H1 (cell line): ENCODE data around the gene HAPLN3. TPM values are rescaled to one million over a fixed set of nuclear protein-coding genes. Genes with fewer than 3 reads are reported as not detected.

ENCODE experiments used
- CTCF ChIA-PET: fragments of 300-600 bp; sonication (Branson Sonifier 250); formaldehyde crosslinking; loops from one replicate; lab custom pipeline; 2021; ENCODE audit not compliant: partially characterized antibody; lab: Charles Lee
- POLR2A ChIA-PET: fragments of 300-600 bp; sonication (Branson Sonifier 250); formaldehyde crosslinking; loops from one replicate; lab custom pipeline; 2021; ENCODE audit warnings: inconsistent platforms; ENCODE audit not compliant: partially characterized antibody; lab: Charles Lee
- DNase-seq, 2 experiments: peaks; one replicate each; pipeline versions ENCODE4 v3.0.0 to v3.0.0-alpha.2; 2010 to 2022; ENCODE audit warnings: low spot score in 2 of 2, low read depth in 1 of 2, mixed read lengths in 1 of 2
- FAIRE-seq: peaks from 2 replicates; lab custom pipeline; 2011; peaks lifted over from hg19 to GRCh38; lab: Jason Lieb, UNC
- H2AFZ ChIP-seq: 2 replicates; pipeline ENCODE4 v1.8.1; 2012; ENCODE audit warnings: low read length, inconsistent platforms
- H2AK5ac ChIP-seq: 2 replicates; pipeline ENCODE4 v1.6.1; 2013; ENCODE audit warnings: low read depth, low read length
- H2BK120ac ChIP-seq: replicated peaks from 2 replicates; pipeline ENCODE3; 2013; ENCODE audit warnings: low read depth, low read length, inconsistent platforms
- H2BK12ac ChIP-seq: 2 replicates; pipeline ENCODE4 v1.6.1; 2013; ENCODE audit warnings: low read depth, low read length
- H2BK15ac ChIP-seq: 2 replicates; pipeline ENCODE4 v1.6.1; 2013; ENCODE audit warnings: low read length
- H2BK20ac ChIP-seq: 2 replicates; pipeline ENCODE4 v1.6.1; 2013; ENCODE audit warnings: low read length
- H2BK5ac ChIP-seq: 2 replicates; pipeline ENCODE4 v1.6.1; 2013; ENCODE audit warnings: low read depth, low read length
- H3K14ac ChIP-seq: 2 replicates; pipeline ENCODE4 v1.6.1; 2013; ENCODE audit warnings: inconsistent platforms; ENCODE audit not compliant: insufficient read length
- H3K18ac ChIP-seq: 2 replicates; pipeline ENCODE4 v1.6.1; 2013; ENCODE audit warnings: low read length; ENCODE audit errors: extremely low read depth
- H3K23ac ChIP-seq: 2 replicates; pipeline ENCODE4 v1.6.1; 2013; ENCODE audit warnings: inconsistent platforms; ENCODE audit not compliant: insufficient read length
- H3K23me2 ChIP-seq: 2 replicates; pipeline ENCODE4 v1.6.1; 2013; ENCODE audit warnings: low read depth, low read length
- H3K27ac ChIP-seq: 2 replicates; pipeline ENCODE4 v1.6.1; 2011; ENCODE audit warnings: low read depth, low read length, inconsistent platforms
- H3K27me3 ChIP-seq, 4 experiments: replicated peaks in 1 of 4; 1 replicate in 1 of 4; 2 replicates in 3 of 4; pipeline versions ENCODE4 v1.6.1 to v1.8.1; 2011 to 2013; ENCODE audit warnings: low read length in 3 of 4, mild to moderate bottlenecking in 3 of 4, inconsistent platforms in 2 of 4, mixed read lengths in 2 of 4, moderate library complexity in 1 of 4; ENCODE audit not compliant: control insufficient read depth in 3 of 4, insufficient read depth in 3 of 4; ENCODE audit errors: extremely low read depth in 1 of 4
- H3K36me3 ChIP-seq, 4 experiments: 2 replicates each; pipeline versions ENCODE4 v1.6.1 to v1.8.1; 2011 to 2013; ENCODE audit warnings: mild to moderate bottlenecking in 4 of 4, low read length in 3 of 4, moderate library complexity in 2 of 4, control low read depth in 1 of 4, inconsistent platforms in 1 of 4; ENCODE audit not compliant: insufficient read depth in 4 of 4, control insufficient read depth in 2 of 4
- H3K4ac ChIP-seq: replicated peaks from 2 replicates; pipeline ENCODE3; 2013; ENCODE audit warnings: low read length, low read depth, mixed read lengths, inconsistent platforms; ENCODE audit not compliant: insufficient read length
- H3K4me1 ChIP-seq, 4 experiments: replicated peaks in 1 of 4; 1 replicate in 1 of 4; 2 replicates in 3 of 4; pipeline versions ENCODE4 v1.6.1 to v1.8.1; 2011 to 2013; ENCODE audit warnings: low read length in 3 of 4, inconsistent platforms in 2 of 4, mixed read lengths in 1 of 4; ENCODE audit not compliant: insufficient read depth in 4 of 4, control insufficient read depth in 3 of 4
- H3K4me2 ChIP-seq, 2 experiments: 2 replicates each; pipeline versions ENCODE4 v1.6.1 to v1.8.1; 2011 to 2013; ENCODE audit warnings: low read depth in 2 of 2, low read length in 2 of 2, control low read depth in 1 of 2, inconsistent platforms in 1 of 2, mild to moderate bottlenecking in 1 of 2; ENCODE audit not compliant: insufficient read depth in 1 of 2
- H3K4me3 ChIP-seq, 4 experiments: fragments of 200-600, 300-600 bp in 1 of 4; sonication (generic), shearing (Covaris generic), sonication (Bioruptor Twin) in 1 of 4; 2 replicates each; pipeline versions ENCODE4 v1.5.1 to v1.8.1; 2011 to 2016; ENCODE audit warnings: low read length in 4 of 4, low read depth in 3 of 4, control low read depth in 2 of 4, inconsistent platforms in 2 of 4, mild to moderate bottlenecking in 2 of 4, mixed read lengths in 1 of 4, moderate library complexity in 1 of 4; ENCODE audit not compliant: insufficient read depth in 2 of 4; ENCODE audit errors: extremely low read depth in 1 of 4
- H3K56ac ChIP-seq: replicated peaks from 2 replicates; pipeline ENCODE3; 2013; ENCODE audit warnings: low read depth, mild to moderate bottlenecking, mixed read lengths, low read length, inconsistent platforms; ENCODE audit not compliant: insufficient read length
- H3K79me1 ChIP-seq: 2 replicates; pipeline ENCODE4 v1.6.1; 2013; ENCODE audit warnings: low read depth, low read length, control low read depth
- H3K79me2 ChIP-seq, 2 experiments: 2 replicates each; pipeline versions ENCODE4 v1.6.1 to v1.8.1; 2012 to 2013; ENCODE audit warnings: low read length in 2 of 2, mild to moderate bottlenecking in 2 of 2, inconsistent platforms in 1 of 2; ENCODE audit not compliant: insufficient read depth in 2 of 2, control insufficient read depth in 1 of 2
- H3K9ac ChIP-seq, 4 experiments: replicated peaks in 1 of 4; 1 replicate in 1 of 4; 2 replicates in 3 of 4; pipeline versions ENCODE4 v1.6.1 to v1.8.1; 2011 to 2013; ENCODE audit warnings: low read depth in 3 of 4, low read length in 3 of 4, control low read depth in 2 of 4, mild to moderate bottlenecking in 2 of 4, moderate library complexity in 2 of 4, inconsistent platforms in 1 of 4; ENCODE audit errors: extremely low read depth in 1 of 4
- H3K9me3 ChIP-seq, 2 experiments: 2 replicates each; pipeline versions ENCODE4 v1.6.1 to v1.8.1; 2012 to 2013; ENCODE audit warnings: mild to moderate bottlenecking in 2 of 2, moderate library complexity in 2 of 2, control low read depth in 1 of 2, inconsistent platforms in 1 of 2, low read depth in 1 of 2, low read length in 1 of 2, mixed read lengths in 1 of 2; ENCODE audit not compliant: insufficient read depth in 2 of 2
- H4K20me1 ChIP-seq, 2 experiments: replicated peaks in 1 of 2; 2 replicates each; pipeline versions ENCODE3 to v1.8.1; 2011 to 2013; ENCODE audit warnings: inconsistent platforms in 2 of 2, low read length in 2 of 2, mild to moderate bottlenecking in 1 of 2; ENCODE audit not compliant: insufficient read depth in 2 of 2, control insufficient read depth in 1 of 2
- H4K5ac ChIP-seq: 2 replicates; pipeline ENCODE4 v1.6.1; 2013; ENCODE audit warnings: low read length, low read depth, mixed read lengths, inconsistent platforms; ENCODE audit not compliant: insufficient read length
- H4K8ac ChIP-seq: 2 replicates; pipeline ENCODE4 v1.8.0; 2013; ENCODE audit warnings: mild to moderate bottlenecking, moderate library complexity, low read length, inconsistent platforms; ENCODE audit not compliant: insufficient read depth; ENCODE audit errors: extremely low read depth
- H4K91ac ChIP-seq: replicated peaks from 2 replicates; pipeline ENCODE3; 2013; ENCODE audit warnings: low read length, mixed read lengths, inconsistent platforms; ENCODE audit not compliant: insufficient read length
- ASH2L ChIP-seq: fragments of 200-600, 300-600 bp; sonication (generic); IDR thresholded peaks from one replicate; pipeline ENCODE4 v1.7.1; 2017; ENCODE audit warnings: low read length
- CREB1 ChIP-seq: IDR thresholded peaks from 2 replicates; pipeline ENCODE4 v1.6.1; 2012; ENCODE audit warnings: inconsistent platforms
- E2F6 ChIP-seq: IDR thresholded peaks from 2 replicates; pipeline ENCODE4 v1.6.1; 2012; ENCODE audit warnings: inconsistent platforms
- HDAC2 ChIP-seq, 2 experiments: fragments of 300-600 bp in 1 of 2; sonication (generic) in 1 of 2; IDR thresholded peaks; 2 replicates each; pipeline ENCODE4 v1.6.1; 2011 to 2012; ENCODE audit warnings: low read depth in 2 of 2, low read length in 2 of 2, mild to moderate bottlenecking in 2 of 2, moderate library complexity in 2 of 2, borderline replicate concordance in 1 of 2, inconsistent platforms in 1 of 2
- JUND ChIP-seq: IDR thresholded peaks from 2 replicates; pipeline ENCODE4 v1.6.1; 2011; ENCODE audit warnings: mild to moderate bottlenecking, improper control_type of control experiment, low read length
- PHF8 ChIP-seq: fragments of 200-600 bp; sonication (generic); conservative IDR thresholded peaks from 2 replicates; pipeline ENCODE4 v1.7.1; 2012; ENCODE audit warnings: low read depth, mild to moderate bottlenecking, inconsistent platforms, low read length, moderate library complexity
- SIRT6 ChIP-seq: IDR thresholded peaks from one replicate; pipeline ENCODE4 v1.7.1; 2012; ENCODE audit warnings: low read length, inconsistent platforms
- SIX5 ChIP-seq: IDR thresholded peaks from 2 replicates; pipeline ENCODE4 v1.6.1; 2011; ENCODE audit warnings: mild to moderate bottlenecking, low read depth, low read length
- SP1 ChIP-seq: IDR thresholded peaks from 2 replicates; pipeline ENCODE4 v1.6.1; 2011; ENCODE audit warnings: low read depth, low read length
- TBP ChIP-seq: IDR thresholded peaks from 2 replicates; pipeline ENCODE4 v1.6.1; 2011; ENCODE audit warnings: low read depth, low read length, improper control_type of control experiment
- TEAD4 ChIP-seq: IDR thresholded peaks from 2 replicates; pipeline ENCODE4 v1.6.1; 2012; ENCODE audit warnings: low read depth, low read length, inconsistent platforms, mixed read lengths
- WGBS, 2 experiments: shearing (Covaris generic) in 1 of 2; methylation state at CpG; one replicate each; pipeline versions ENCODE4 v1.1.6 to v1.1.7; 2013 to 2015; ENCODE audit warnings: low lambda C conversion rate in 2 of 2, mixed read lengths in 2 of 2, inconsistent platforms in 1 of 2, low coverage in 1 of 2, missing lambda C conversion rate in 1 of 2; ENCODE audit not compliant: insufficient replicate concordance in 2 of 2, insufficient coverage in 1 of 2, insufficient read length in 1 of 2; ENCODE audit errors: extremely low coverage in 1 of 2, missing lambda C conversion rate in 1 of 2; 5-methylcytosine and 5-hydroxymethylcytosine counted together
- polyA plus RNA-seq, 7 experiments: library from polyadenylated mRNA; depleted of rRNA in 3 of 7; stranded (reverse) in 5 of 7; unstranded in 2 of 7; fragments of >200 nt in 5 of 7; fragments of 200-250 nt in 2 of 7; gene quantifications; 1 replicate in 5 of 7; 2 replicates in 1 of 7; 4 replicates in 1 of 7; pipeline versions ENCODE4 v1.2.1 to v1.2.3, GENCODE V29; 2011 to 2013; ENCODE audit warnings: missing spikeins in 2 of 7, mixed read lengths in 2 of 7
- total RNA-seq: library from RNA; stranded (reverse); fragmentation: NEBNext Ultra II Directional; extraction: Animal tissue kit (Norgen Biotek cat#: 25700); gene quantifications from 2 replicates; pipeline ENCODE4 v1.2.1, GENCODE V29; 2021

Gene HAPLN3
- total and polyA plus RNA-seq, 2 of the 8 experiments (the other 6 are each of a cell fraction or from before 2014, with no cell fraction given) = 76.2 to 79.7 TPM

DNA sequence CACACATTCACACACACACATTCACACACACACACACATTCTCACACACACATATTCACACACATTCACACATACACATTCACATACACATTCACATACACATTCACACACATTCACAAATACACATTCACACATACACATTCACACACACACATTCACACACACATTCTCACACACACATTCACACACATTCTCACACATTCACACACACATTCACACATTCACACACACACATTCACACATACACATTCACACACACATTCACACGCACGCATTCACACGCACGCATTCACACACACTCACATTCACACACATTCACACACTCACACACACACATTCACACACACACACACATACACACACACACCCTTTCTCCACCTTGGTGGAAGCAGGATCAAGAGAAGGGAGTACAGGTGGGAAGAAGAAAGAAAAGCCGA, 5.7 kb upstream of the HAPLN3 start:
- H3K23ac ChIP-seq = no peak overlapping the region
- no peak overlapping the region for H2BK120ac ChIP-seq
- peaks cover 5% of the 10 kb centered on the region; the same call in 1 of the 2 replicates for H3K23me2 ChIP-seq
- H4K91ac ChIP-seq = no peak overlapping the region
- no peak overlapping the region for H3K14ac ChIP-seq
- H3K56ac ChIP-seq = peak overlapping the region; percentile 78
- H4K8ac ChIP-seq = no peak overlapping the region
- no peak for FAIRE-seq
- no peaks in the 10 kb centered on the region for H3K27me3 ChIP-seq
- H2AFZ ChIP-seq = no peak overlapping the region
- no peak overlapping the region for H2AK5ac ChIP-seq
- ChIA-PET CTCF (interaction anchor here (0.6 to 7.8 kb wide), 7 partner anchors 9 to 270 kb away, joined by 3 to 94 read pairs (median 4); partner anchors contain the start of gene HAPLN3), POLR2A (interaction anchor here (1.0 to 27.2 kb wide), 15 partner anchors 8 to 214 kb away, joined by 3 to 607 read pairs (median 6); partner anchors contain the start of genes HAPLN3 and MFGE8)
- peaks cover 45 to 81% (median 63%) of the 10 kb centered on the region in 4 experiments for H3K36me3 ChIP-seq
- no peak overlapping the region for H4K5ac ChIP-seq
- no peak overlapping the region for H3K18ac ChIP-seq
- peaks cover 0 to 41% (median 22%) of the 10 kb centered on the region in 4 experiments; a peak in 6 of 7 replicates for H3K4me1 ChIP-seq
- H3K27ac ChIP-seq = no peak overlapping the region
- no peak overlapping the region for H3K4me2 ChIP-seq
- H2BK15ac ChIP-seq = no peak overlapping the region
- H3K9ac ChIP-seq = no peak overlapping the region
- H3K4ac ChIP-seq = no peak overlapping the region
- H2BK20ac ChIP-seq = no peak overlapping the region
- H2BK5ac ChIP-seq = no peak overlapping the region
- H3K79me1 ChIP-seq = peaks cover 13% of the 10 kb centered on the region
- peaks cover 0 to 27% of the 10 kb centered on the region in 2 experiments; a peak in 1 of 4 replicates for H3K79me2 ChIP-seq
- H3K4me3 ChIP-seq = no peak overlapping the region
- H4K20me1 ChIP-seq = peaks cover 18 to 43% of the 10 kb centered on the region in 2 experiments
- WGBS, 2 experiments = 70% methylated on average over 5 of the region's 5 CpGs; no CpG with 5 or more reads in 1 of the 2 experiments
- no peak for TF ChIP-seq E2F6
- no peak for TF ChIP-seq TEAD4
- TF ChIP-seq SIRT6 = no peak
- TF ChIP-seq JUND = no peak
- TF ChIP-seq PHF8 = no peak
- no peak for TF ChIP-seq CREB1
- TF ChIP-seq SIX5 = no peak
- no peak for TF ChIP-seq TBP
- TF ChIP-seq SP1 = no peak
- no peak for TF ChIP-seq ASH2L
- TF ChIP-seq HDAC2 (IDR thresholded peaks at IDR 0.05; ENCODE audit: borderline replicate concordance in 1 of 2, low read depth in 2 of 2, low read length in 2 of 2) = no peak
- no peak for DNase-seq
- no peak overlapping the region for H2BK12ac ChIP-seq
- no peaks in the 10 kb centered on the region; a peak in 1 of 4 replicates for H3K9me3 ChIP-seq
